GM06990 (cell line): ENCODE measurements around the gene AP3S1.
"Not testable (repeated sequence)": the region's sequence is repeated elsewhere in the genome, so short reads cannot be mapped to it uniquely, and the experiment has no call there.

Source experiments
- DNase-seq: peaks from one replicate; pipeline ENCODE4 v3.0.0-alpha.2; 2011; ENCODE audit not compliant: insufficient read length; ENCODE audit errors: extremely low read depth
- H3K27me3 ChIP-seq: replicated peaks from 2 replicates; pipeline ENCODE4 v1.6.0; 2011; ENCODE audit warnings: low read length; ENCODE audit not compliant: control insufficient read depth, insufficient read depth
- H3K36me3 ChIP-seq: 2 replicates; pipeline ENCODE4 v1.5.1; 2011; ENCODE audit warnings: low read length; ENCODE audit not compliant: control insufficient read depth, insufficient read depth
- H3K4me3 ChIP-seq: replicated peaks from 2 replicates; pipeline ENCODE4 v1.5.1; 2011; ENCODE audit warnings: low read depth, mild to moderate bottlenecking, control low read depth, low read length
- CTCF ChIP-seq: IDR thresholded peaks from 2 replicates; pipeline ENCODE4 v1.5.1; 2011; ENCODE audit warnings: low read length, control low read depth, mild to moderate bottlenecking, inconsistent platforms; ENCODE audit not compliant: insufficient read depth, poor library complexity, severe bottlenecking

Gene AP3S1

GRCh38 chr5:115892021-115892420, 50.3 kb downstream of the AP3S1 start:
- no peak for TF ChIP-seq CTCF
- Histone ChIP-seq H3K27me3 (no peaks in the 10 kb centered on the region), H3K36me3 (no peaks in the 10 kb centered on the region), H3K4me3 (no peak overlapping the region)
- no peak for DNase-seq

- H3K4me3 ChIP-seq = no peak overlapping the region
- H3K36me3 ChIP-seq = no peaks in the 10 kb centered on the region
- H3K27me3 ChIP-seq = no peaks in the 10 kb centered on the region
- DNase-seq = no peak
- no peak for TF ChIP-seq CTCF
Measured at GRCh38 chr5:115894342-115894741, 52.6 kb downstream of the AP3S1 start.

- H3K27me3 ChIP-seq = no peaks in the 10 kb centered on the region
- no peak overlapping the region for H3K4me3 ChIP-seq
- DNase-seq = no peak
- TF ChIP-seq CTCF = no peak
- no peaks in the 10 kb centered on the region for H3K36me3 ChIP-seq
Measured at GRCh38 chr5:115895821-115896220, 54.1 kb downstream of the AP3S1 start.

- TF ChIP-seq CTCF = no peak
- no peaks in the 10 kb centered on the region for H3K27me3 ChIP-seq
- no peak for DNase-seq
- H3K4me3 ChIP-seq = no peak overlapping the region
- no peaks in the 10 kb centered on the region for H3K36me3 ChIP-seq
Measured at GRCh38 chr5:115898656-115899055, 56.9 kb downstream of the AP3S1 start.

- no peak for DNase-seq
- no peak for TF ChIP-seq CTCF
- Histone ChIP-seq H3K27me3 (no peaks in the 10 kb centered on the region), H3K4me3 (no peak overlapping the region), H3K36me3 (no peaks in the 10 kb centered on the region)
Measured at GRCh38 chr5:115907177-115907576, 65.4 kb downstream of the AP3S1 start.

GRCh38 chr5:115913623-115914400, 72.1 kb downstream of the AP3S1 start:
- DNase-seq, H3K27me3 ChIP-seq, H3K4me3 ChIP-seq, H3K36me3 ChIP-seq: not testable (repeated sequence)
